ENCODE measurements around the gene MYG1.

GRCh38 chr12:53352331-53353256, 53.1 kb downstream of the MYG1 start:
- TF ChIP-seq CTCF (IDR thresholded peaks at IDR 0.05) (peak; percentile 77 to 98 (median 94)), POLR2A (IDR thresholded peaks at IDR 0.05) (no peak)

Measured in prostate gland (tissue), 2 donors.